Tibial nerve (tissue), 4 donors: ENCODE measurements around the gene YIPF4.

Experiments
- EP300 ChIP-seq, 2 donors: sonication (generic); formaldehyde crosslinking; IDR thresholded peaks; one replicate each; pipeline ENCODE4 v1.6.1; 2017; ENCODE audit warnings: antibody characterized with exemption in 2 of 2, mild to moderate bottlenecking in 1 of 2
- POLR2A ChIP-seq, 2 donors: fragments of 450-650 bp; IDR thresholded peaks; one replicate each; pipeline ENCODE4 v1.6.1; 2017; ENCODE audit warnings: antibody characterized with exemption in 2 of 2, mild to moderate bottlenecking in 2 of 2, moderate library complexity in 2 of 2
- TF ChIP-seq, protein P1 (sequence below), 5 experiments: fragments of 200-600 bp in 3 of 5; fragments of 450-650 bp in 2 of 5; sonication (generic) in 3 of 5; IDR thresholded peaks; one replicate each; pipeline ENCODE4 v1.5.1; 2016 to 2019; ENCODE audit warnings: antibody characterized with exemption in 5 of 5, mild to moderate bottlenecking in 3 of 5, moderate library complexity in 2 of 5

DNA sequence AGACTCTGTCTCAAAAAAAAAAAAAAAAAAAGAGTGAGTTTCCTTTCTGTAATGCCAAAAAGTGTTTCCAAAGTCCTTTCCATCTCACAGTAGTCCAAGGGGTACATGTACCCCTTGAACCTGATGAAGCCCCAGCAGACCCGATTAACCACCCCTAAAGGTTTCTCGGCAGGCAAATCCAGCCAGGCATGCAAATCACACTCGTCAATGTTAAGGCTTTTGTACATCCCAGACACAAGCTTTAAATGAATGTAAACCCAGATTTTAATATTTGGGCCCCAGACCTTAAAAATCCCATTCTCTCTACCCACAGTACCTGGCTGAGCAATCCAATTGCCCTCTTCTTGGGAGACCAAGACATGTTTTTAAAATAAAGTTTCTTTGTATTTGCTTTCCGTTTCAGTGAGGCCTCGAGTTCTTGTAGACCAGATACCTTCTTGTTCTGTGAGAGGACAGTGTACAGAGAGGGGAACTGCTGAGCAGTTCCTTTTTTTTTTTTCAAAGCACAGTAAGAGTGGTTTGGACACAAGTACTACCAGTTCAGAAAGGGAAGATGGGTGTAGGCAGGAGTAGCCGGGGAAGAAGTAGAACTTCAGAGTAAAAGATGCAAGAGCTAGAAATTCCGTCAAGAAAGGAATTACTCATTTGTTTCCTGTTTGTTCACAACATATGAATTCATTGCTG, 13.1 kb upstream of the YIPF4 start, which contains the start of gene NLRC4:
- TF ChIP-seq EP300 (IDR thresholded peaks at IDR 0.05) (peak in 1 of 2 donors; percentile 52), POLR2A (IDR thresholded peaks at IDR 0.05) (no peak)
- TF ChIP-seq, protein P1, sequence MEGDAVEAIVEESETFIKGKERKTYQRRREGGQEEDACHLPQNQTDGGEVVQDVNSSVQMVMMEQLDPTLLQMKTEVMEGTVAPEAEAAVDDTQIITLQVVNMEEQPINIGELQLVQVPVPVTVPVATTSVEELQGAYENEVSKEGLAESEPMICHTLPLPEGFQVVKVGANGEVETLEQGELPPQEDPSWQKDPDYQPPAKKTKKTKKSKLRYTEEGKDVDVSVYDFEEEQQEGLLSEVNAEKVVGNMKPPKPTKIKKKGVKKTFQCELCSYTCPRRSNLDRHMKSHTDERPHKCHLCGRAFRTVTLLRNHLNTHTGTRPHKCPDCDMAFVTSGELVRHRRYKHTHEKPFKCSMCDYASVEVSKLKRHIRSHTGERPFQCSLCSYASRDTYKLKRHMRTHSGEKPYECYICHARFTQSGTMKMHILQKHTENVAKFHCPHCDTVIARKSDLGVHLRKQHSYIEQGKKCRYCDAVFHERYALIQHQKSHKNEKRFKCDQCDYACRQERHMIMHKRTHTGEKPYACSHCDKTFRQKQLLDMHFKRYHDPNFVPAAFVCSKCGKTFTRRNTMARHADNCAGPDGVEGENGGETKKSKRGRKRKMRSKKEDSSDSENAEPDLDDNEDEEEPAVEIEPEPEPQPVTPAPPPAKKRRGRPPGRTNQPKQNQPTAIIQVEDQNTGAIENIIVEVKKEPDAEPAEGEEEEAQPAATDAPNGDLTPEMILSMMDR (IDR thresholded peaks at IDR 0.05) = no peak
